Measurements from ENCODE around the gene LAMP1. TPM values are rescaled to one million over a fixed set of nuclear protein-coding genes. Genes with fewer than 3 reads are reported as not detected.

Gene LAMP1
- total RNA-seq, 1 donor from 2014 or later, result 413 TPM

- Mint-ChIP-seq H3K9me3 (ENCODE audit: unreplicated experiment) (no peaks in the 10 kb centered on the region), H3K36me3 (ENCODE audit: unreplicated experiment) (peaks cover 45% of the 10 kb centered on the region), H3K4me3 (ENCODE audit: unreplicated experiment) (no peak overlapping the region), H3K27me3 (ENCODE audit: unreplicated experiment) (no peaks in the 10 kb centered on the region), H3K4me1 (ENCODE audit: unreplicated experiment) (no peaks in the 10 kb centered on the region), H3K27ac (ENCODE audit: unreplicated experiment) (no peak overlapping the region)
- no peak for DNase-seq (ENCODE audit: extremely low spot score, unreplicated experiment)
- TF ChIP-seq CTCF (IDR thresholded peaks at IDR 0.05), result no peak
Measured at GRCh38 chr13:113322890-113323651, 26.0 kb downstream of the LAMP1 start.

DNA sequence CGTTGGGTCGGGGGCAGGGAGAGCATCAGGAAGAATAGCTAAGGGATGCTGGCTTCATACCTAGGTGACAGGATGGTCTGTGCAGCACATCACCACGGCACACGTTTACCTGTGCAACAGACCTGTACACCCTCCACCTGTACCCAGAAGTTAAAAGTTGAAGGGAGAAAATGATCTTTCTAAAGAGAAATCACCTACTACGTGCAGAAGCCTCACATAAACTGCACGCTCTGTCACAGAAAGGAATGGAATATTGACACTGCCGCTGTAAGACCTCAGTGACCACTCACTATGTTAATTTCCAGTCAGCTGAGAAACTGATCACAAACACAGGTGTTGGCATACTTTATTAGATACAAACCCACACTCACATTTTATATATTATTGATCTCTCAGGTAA, 26.8 kb downstream of the LAMP1 start:
- Mint-ChIP-seq H3K36me3 (ENCODE audit: unreplicated experiment) (peaks cover 45% of the 10 kb centered on the region), H3K27ac (ENCODE audit: unreplicated experiment) (no peak overlapping the region), H3K9me3 (ENCODE audit: unreplicated experiment) (no peaks in the 10 kb centered on the region), H3K4me3 (ENCODE audit: unreplicated experiment) (no peak overlapping the region), H3K27me3 (ENCODE audit: unreplicated experiment) (no peaks in the 10 kb centered on the region), H3K4me1 (ENCODE audit: unreplicated experiment) (no peaks in the 10 kb centered on the region)
- TF ChIP-seq CTCF (IDR thresholded peaks at IDR 0.05), result no peak
- DNase-seq (ENCODE audit: extremely low spot score, unreplicated experiment), result no peak

DNA sequence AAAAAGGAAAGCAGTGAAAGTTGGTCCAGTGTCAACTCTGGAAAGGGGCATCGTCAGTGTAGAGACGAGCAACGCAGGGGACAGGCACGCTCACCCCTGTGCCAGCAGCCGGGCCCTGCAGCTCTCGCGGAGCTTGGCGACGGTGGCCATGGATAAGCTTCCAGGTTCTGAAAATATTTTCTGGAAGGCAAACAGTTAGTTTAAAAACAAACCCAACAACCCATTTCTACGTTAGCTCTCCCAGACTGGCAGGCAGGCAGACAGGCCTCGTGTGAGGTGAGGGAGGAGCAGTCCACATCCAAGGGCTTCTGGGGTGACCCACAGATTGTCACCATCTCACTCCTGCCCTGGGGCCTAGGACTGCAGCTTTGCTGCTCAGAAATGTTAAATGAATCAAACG, 27.4 kb downstream of the LAMP1 start:
- H3K27me3 Mint-ChIP-seq (ENCODE audit: unreplicated experiment), result no peaks in the 10 kb centered on the region
- peaks cover 45% of the 10 kb centered on the region for H3K36me3 Mint-ChIP-seq (ENCODE audit: unreplicated experiment)
- TF ChIP-seq CTCF (IDR thresholded peaks at IDR 0.05), result no peak

GRCh38 chr13:113325779-113326178, 28.7 kb downstream of the LAMP1 start:
- H3K36me3 Mint-ChIP-seq (ENCODE audit: unreplicated experiment), result peaks cover 34% of the 10 kb centered on the region
- H3K27ac Mint-ChIP-seq (ENCODE audit: unreplicated experiment), result no peak overlapping the region

More for the DNA sequence above, 27.4 kb downstream of the LAMP1 start:
- Mint-ChIP-seq H3K9me3 (ENCODE audit: unreplicated experiment) (no peaks in the 10 kb centered on the region), H3K4me1 (ENCODE audit: unreplicated experiment) (no peaks in the 10 kb centered on the region), H3K27ac (ENCODE audit: unreplicated experiment) (no peak overlapping the region), H3K4me3 (ENCODE audit: unreplicated experiment) (no peak overlapping the region)
- no peak for DNase-seq (ENCODE audit: extremely low spot score, unreplicated experiment)

More at GRCh38 chr13:113325779-113326178, 28.7 kb downstream of the LAMP1 start:
- no peak for DNase-seq (ENCODE audit: extremely low spot score, unreplicated experiment)
- H3K4me1 Mint-ChIP-seq (ENCODE audit: unreplicated experiment), result no peaks in the 10 kb centered on the region
- no peak overlapping the region for H3K4me3 Mint-ChIP-seq (ENCODE audit: unreplicated experiment)
- TF ChIP-seq CTCF (IDR thresholded peaks at IDR 0.05), result no peak
- H3K27me3 Mint-ChIP-seq (ENCODE audit: unreplicated experiment), result no peaks in the 10 kb centered on the region
- H3K9me3 Mint-ChIP-seq (ENCODE audit: unreplicated experiment), result no peaks in the 10 kb centered on the region
